IMR-90 (cell line): ENCODE measurements around the gene PHACTR3.

Experiments used
- BHLHE40 ChIP-seq: fragments of 150-350 bp; IDR thresholded peaks from 2 replicates; pipeline ENCODE4 v1.6.1; 2016; ENCODE audit warnings: mild to moderate bottlenecking, low read depth, low read length
- FOS ChIP-seq: fragments of 150-350 bp; IDR thresholded peaks from 2 replicates; pipeline ENCODE4 v1.6.1; 2016; ENCODE audit warnings: low read depth, low read length
- MAFK ChIP-seq: IDR thresholded peaks from 2 replicates; pipeline ENCODE4 v1.6.1; 2012; ENCODE audit warnings: low read depth, low read length, improper control_type of control experiment
- MXI1 ChIP-seq: IDR thresholded peaks from 2 replicates; pipeline ENCODE4 v1.6.1; 2012; ENCODE audit warnings: low read depth, mild to moderate bottlenecking, low read length, moderate library complexity, borderline replicate concordance
- NFE2L2 ChIP-seq: fragments of 150-350 bp; IDR thresholded peaks from 2 replicates; pipeline ENCODE4 v1.6.1; 2016; ENCODE audit warnings: low read depth, mild to moderate bottlenecking, low read length
- POLR2A ChIP-seq: IDR thresholded peaks from 2 replicates; pipeline ENCODE4 v1.6.1; 2012; ENCODE audit warnings: mild to moderate bottlenecking, low read depth, low read length
- RAD21 ChIP-seq: IDR thresholded peaks from 2 replicates; pipeline ENCODE4 v1.6.1; 2012; ENCODE audit warnings: low read length, improper control_type of control experiment
- SMC3 ChIP-seq: fragments of 150-350 bp; IDR thresholded peaks from 2 replicates; pipeline ENCODE4 v1.6.1; 2016; ENCODE audit warnings: low read depth, mild to moderate bottlenecking, antibody characterized with exemption, low read length, moderate library complexity
- TF ChIP-seq, protein P1 (sequence below): conservative IDR thresholded peaks from 2 replicates; pipeline ENCODE4 v1.5.1; 2012; ENCODE audit warnings: mild to moderate bottlenecking, low read depth, low read length, improper control_type of control experiment
- TF ChIP-seq, protein P2 (sequence below): fragments of 150-350 bp; IDR thresholded peaks from 2 replicates; pipeline ENCODE4 v1.6.1; 2016; ENCODE audit warnings: low read depth, mild to moderate bottlenecking, low read length, moderate library complexity, borderline replicate concordance
- TF ChIP-seq, protein P3 (sequence below): fragments of 150-350 bp; IDR thresholded peaks from 2 replicates; pipeline ENCODE4 v1.6.1; 2017; ENCODE audit warnings: mild to moderate bottlenecking, antibody characterized with exemption, low read length, low read depth

DNA sequence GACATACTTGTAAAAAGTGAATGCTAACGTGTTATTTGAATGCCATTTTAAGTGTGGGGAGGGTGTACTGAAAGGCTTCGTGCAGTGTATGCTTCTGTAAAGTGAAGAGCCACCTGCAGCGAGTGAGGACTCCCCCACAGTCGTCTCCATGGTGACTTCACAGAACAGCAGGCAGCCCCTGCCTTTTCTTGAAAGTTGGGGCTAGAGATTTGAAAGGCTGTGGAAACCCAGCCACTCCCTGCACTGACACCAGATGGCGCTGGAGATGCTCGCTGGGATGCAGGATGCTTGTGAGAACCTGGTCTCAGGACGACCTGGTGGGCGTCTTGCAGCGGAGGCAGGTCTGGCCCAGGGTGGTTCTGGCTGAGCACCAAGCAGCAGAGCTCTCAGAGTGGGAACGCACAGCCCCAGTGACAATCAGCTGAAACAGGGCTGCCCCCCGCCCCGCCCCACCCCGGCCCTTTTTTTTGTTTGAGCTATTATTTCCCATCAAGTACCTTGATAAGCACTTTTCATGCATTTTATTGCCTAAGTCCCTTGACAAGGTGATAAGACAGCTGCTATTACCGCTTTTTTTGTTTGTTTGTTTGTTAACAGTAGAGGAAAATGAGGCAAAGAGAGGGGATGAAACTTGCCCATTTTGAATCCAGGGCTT is 178.8 kb downstream of the PHACTR3 start:
- TF ChIP-seq SMC3 = peak; percentile 37; the same call in 1 of the 2 replicates
- TF ChIP-seq, protein P1, sequence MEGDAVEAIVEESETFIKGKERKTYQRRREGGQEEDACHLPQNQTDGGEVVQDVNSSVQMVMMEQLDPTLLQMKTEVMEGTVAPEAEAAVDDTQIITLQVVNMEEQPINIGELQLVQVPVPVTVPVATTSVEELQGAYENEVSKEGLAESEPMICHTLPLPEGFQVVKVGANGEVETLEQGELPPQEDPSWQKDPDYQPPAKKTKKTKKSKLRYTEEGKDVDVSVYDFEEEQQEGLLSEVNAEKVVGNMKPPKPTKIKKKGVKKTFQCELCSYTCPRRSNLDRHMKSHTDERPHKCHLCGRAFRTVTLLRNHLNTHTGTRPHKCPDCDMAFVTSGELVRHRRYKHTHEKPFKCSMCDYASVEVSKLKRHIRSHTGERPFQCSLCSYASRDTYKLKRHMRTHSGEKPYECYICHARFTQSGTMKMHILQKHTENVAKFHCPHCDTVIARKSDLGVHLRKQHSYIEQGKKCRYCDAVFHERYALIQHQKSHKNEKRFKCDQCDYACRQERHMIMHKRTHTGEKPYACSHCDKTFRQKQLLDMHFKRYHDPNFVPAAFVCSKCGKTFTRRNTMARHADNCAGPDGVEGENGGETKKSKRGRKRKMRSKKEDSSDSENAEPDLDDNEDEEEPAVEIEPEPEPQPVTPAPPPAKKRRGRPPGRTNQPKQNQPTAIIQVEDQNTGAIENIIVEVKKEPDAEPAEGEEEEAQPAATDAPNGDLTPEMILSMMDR = peak; percentile 63
- peak; percentile 53 for TF ChIP-seq RAD21
- TF ChIP-seq, protein P2, sequence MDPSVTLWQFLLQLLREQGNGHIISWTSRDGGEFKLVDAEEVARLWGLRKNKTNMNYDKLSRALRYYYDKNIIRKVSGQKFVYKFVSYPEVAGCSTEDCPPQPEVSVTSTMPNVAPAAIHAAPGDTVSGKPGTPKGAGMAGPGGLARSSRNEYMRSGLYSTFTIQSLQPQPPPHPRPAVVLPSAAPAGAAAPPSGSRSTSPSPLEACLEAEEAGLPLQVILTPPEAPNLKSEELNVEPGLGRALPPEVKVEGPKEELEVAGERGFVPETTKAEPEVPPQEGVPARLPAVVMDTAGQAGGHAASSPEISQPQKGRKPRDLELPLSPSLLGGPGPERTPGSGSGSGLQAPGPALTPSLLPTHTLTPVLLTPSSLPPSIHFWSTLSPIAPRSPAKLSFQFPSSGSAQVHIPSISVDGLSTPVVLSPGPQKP = no peak
- TF ChIP-seq POLR2A = no peak
- no peak for TF ChIP-seq MXI1
- no peak for TF ChIP-seq BHLHE40
- TF ChIP-seq, protein P3, sequence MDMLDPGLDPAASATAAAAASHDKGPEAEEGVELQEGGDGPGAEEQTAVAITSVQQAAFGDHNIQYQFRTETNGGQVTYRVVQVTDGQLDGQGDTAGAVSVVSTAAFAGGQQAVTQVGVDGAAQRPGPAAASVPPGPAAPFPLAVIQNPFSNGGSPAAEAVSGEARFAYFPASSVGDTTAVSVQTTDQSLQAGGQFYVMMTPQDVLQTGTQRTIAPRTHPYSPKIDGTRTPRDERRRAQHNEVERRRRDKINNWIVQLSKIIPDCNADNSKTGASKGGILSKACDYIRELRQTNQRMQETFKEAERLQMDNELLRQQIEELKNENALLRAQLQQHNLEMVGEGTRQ = no peak
- no peak for TF ChIP-seq MAFK
- TF ChIP-seq NFE2L2 = no peak
- TF ChIP-seq FOS = no peak
